HPDE6-E6E7 (cell line): ENCODE measurements around the gene PLOD2.

Source experiments
- DNase-seq: peaks from one replicate; pipeline ENCODE4 v3.0.0; 2011; ENCODE audit warnings: missing footprints; ENCODE audit errors: extremely low spot score

PLOD2 gene

GRCh38 chr3:146166415-146166821 lies 5.4 kb upstream of the PLOD2 start:
- DNase-seq, result no peak

DNA sequence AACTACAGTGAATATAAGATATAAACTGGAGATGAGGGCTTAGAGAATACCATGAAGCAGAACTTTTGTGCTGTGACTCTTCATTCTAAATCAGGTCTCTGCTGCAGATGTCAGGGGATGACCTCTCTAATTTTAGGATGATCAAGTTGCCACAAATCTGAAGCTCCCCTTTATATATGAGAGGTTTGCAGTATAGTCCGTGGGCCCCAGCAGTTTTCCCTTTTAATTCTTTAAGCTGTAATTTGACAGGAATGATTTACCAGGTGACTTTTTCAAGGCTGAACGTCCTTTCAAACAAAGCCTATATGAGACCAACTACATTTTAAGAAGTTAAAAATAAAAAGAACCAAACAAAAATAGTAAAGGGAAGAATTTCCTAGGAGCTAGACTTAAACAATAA lies 4.9 kb upstream of the PLOD2 start:
- no peak for DNase-seq

DNA sequence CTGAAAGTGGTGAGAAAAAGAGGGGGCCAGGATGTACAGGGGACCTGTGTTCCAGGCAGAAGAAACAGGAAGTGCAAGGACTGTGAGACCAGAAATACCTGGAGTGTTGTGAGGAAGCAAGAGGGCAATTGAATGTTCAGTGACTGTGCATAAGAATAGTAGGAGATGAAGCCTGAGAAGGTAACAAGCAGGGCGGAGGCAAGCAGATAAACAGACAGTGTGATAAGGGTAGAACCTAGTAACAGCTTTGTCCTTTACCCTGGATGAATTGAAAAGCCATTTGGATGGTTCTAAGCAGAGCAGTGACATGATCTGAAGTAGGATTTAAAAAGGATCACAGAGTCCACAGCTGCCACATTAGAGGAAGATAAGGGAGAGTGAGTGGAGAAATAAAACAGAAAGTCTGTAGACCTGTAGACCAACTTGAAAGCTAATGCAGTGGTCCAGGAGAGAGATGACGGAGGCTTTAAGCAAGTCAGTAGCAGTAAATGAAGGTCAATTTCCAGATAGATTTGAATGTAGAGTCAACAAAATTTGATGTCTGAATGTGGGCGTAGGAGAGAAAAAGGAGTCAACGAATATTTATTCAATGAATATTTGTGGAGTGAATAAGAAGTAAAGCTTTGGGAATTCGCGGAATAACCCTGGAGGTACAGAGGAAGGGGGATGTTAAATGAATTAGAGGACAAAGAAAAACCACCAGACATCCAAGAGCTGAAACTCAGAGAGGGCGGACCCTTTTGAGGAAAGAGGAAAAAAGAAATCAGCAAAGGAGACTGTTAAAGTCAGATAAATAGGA lies 4.2 kb upstream of the PLOD2 start:
- no peak for DNase-seq

- no peak for DNase-seq
Measured at GRCh38 chr3:146164506-146164905, 3.5 kb upstream of the PLOD2 start.

DNA sequence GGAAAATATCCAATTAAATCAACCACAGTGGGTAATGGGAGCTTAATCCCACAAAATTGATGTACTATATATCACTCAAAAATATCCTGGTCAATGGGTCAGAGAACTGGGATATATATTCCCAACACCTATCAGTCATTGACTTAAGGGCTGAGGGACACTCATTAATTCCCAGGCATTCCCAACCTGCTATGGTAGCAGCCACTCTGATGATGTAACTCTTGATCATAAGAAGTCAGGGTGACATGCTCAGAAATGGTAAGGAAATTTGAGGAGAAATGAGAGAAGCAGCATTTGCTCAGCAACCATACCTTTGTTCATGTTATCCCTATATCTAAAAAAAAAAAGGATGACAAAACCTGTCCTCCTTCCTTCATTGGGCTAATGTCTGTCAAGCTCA lies 3.1 kb upstream of the PLOD2 start:
- DNase-seq, result no peak

GRCh38 chr3:146163584-146163983 lies 2.6 kb upstream of the PLOD2 start:
- DNase-seq, result peak; percentile 61

GRCh38 chr3:146162561-146162960 lies 1.6 kb upstream of the PLOD2 start:
- no peak for DNase-seq

DNA sequence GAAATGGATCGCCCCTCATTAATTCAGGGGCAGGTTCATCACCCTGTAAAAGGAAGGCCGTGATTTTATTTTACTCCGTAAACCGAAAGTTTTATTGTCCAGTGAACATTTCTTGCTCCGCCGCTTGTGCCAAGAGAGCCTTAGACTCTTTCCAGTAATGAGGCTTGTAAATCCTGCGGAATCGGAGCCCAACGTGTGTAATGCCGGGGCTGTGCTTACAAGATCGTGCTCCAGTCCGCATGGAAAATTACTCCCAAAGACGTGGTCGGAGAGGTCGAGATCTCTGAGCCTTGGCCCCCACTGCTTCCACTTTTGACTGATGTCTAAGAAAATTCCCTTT lies 649 bp upstream of the PLOD2 start:
- DNase-seq, result no peak

GRCh38 chr3:146160321-146160963 lies 542 bp downstream of the PLOD2 start:
- peak; percentile 36 for DNase-seq

- no peak for DNase-seq
Measured at GRCh38 chr3:146159616-146160320, 1.2 kb downstream of the PLOD2 start.

DNA sequence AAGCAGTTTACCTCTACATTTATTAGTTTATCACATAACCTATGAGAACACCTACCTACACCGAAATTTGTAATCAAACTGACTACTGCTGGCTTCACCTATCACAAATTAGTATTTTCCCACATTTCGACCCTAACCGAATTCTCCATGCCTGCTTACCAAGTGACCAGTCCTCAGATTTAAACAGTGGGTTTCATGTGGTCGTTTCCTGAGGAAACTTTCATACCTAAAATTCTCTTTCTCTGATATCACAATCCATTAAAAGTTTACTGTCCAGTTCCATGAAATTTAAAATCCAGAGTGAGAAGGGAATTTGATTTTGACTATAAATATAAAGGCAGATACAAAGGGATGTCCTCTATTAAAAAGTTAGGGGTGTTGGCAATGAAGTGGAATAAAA lies 1.9 kb downstream of the PLOD2 start:
- DNase-seq, result no peak

DNA sequence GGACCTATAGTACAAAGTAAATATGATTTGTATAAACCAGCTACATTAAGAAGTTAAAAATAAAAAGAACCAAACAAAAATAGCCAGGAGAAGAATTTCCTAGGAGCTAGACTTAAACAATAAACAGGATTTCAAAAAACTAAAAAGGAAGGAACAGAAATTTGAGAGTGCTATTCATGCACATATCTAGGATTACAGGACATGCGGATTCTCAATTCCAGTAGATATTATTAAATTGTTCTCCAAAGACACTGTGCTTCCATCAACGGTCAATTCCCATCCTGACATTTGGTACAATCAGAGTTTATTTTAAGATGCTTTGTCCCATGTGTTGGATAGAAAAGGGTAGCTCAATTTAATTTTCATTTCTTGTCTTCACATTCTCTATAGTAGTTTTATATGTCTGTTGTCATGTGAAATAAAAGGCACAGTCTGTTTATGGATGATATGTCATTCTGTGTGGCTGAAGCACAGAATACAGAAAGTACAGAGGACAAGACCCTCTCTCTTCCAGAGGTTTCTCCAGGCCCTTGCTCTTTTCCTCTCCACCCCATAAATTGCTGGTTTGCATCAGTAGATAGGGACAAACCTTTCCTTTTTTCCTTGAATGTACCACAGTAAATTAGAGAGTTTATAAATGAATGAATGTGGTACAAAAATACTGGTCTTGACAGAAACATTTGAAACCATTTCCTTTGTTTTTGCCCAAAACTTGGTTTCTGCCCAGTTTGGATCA lies 3.5 kb downstream of the PLOD2 start:
- no peak for DNase-seq

DNA sequence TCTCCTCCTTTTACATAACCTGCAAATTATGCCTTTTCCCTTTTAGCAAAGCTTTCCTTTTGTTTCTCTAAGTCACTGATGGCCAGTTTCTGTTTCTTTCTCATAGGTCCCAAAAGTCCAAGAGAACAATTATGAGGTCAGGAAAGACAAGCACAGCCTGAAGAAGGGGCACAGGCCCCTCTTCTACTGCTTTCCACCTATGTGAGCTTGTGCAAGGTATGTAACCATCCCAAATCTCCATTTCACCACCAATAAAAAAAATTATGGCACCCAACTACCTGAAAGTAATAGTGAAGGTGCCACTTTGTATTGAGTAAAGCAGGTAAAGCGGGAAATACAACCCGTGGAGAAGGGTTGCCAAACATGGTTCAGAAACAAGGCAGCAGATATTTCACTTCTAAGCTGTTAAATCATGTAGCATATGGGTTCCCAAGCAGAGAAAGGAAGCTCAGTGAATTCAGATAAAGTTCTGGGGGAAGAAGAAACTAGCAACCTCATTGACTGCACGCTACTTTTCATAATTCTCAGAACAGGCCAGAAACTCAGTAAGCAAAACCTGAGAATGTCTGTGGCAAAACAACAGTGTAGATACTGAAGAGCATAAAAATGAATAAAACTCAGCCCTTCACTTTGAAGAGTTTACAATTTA lies 4.2 kb downstream of the PLOD2 start:
- no peak for DNase-seq

GRCh38 chr3:146156095-146156494 lies 4.9 kb downstream of the PLOD2 start:
- DNase-seq, result no peak

- DNase-seq, result no peak
Measured at GRCh38 chr3:146154995-146155394, 6.0 kb downstream of the PLOD2 start.

GRCh38 chr3:146154316-146154715 lies 6.7 kb downstream of the PLOD2 start:
- no peak for DNase-seq

DNA sequence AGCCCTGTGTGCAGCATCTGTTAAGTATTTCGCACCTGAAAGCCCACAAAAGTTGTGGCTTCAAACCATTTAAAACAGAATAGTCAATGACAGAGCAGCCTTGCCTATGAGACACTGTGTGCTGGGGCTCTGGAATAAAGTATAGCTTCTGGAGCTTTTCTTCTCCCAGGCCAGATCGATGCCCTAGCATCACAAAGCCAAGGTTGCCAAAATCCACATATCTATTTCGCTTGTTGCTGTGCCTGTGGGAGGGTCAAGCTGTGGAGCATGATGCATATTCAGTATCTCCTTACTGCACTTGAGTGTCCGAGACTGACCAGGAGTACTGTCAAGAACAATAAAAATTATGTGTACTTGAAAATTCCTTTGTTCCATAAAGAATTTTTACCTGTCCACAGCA lies 7.6 kb downstream of the PLOD2 start:
- no peak for DNase-seq

DNA sequence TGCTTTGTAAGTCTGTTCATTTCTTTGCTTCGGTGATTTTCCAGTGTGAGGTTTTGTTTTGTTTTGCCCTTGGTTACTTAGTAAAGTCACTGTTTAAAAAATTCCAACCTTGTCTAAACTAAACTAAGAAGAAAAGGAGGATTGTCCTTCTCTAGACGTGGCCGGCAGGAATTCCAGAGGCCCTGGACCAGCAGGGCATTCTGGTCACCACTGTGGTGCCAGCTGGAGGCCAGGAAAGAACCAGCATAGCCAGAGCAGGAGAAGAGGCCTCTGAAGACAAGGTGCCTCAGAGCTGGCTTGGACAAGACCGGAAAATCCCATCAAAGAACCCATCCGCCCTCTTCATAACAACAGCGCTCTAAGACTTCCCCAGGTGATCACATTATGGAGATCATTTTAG lies 8.2 kb downstream of the PLOD2 start:
- no peak for DNase-seq

DNA sequence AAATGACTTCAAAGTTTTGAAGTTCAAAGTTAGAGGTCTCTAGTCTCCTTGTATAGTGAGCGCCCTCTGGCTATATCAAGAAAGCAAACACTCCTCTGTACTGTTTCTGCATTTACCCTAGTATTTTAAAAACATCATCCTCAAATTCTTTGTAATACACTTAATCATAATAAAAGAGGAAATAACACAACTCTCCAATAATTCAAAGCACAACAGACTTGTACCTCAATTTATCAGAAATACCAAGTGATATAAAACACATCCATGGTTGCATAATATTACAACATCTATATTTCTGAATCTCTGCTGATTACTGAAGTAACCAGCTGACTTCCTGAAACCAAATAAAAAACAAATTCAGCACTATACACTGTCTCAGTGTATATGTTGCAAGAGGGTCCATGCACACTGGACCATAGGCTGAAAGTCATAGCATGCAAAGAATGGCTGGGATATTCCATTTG lies 12.5 kb downstream of the PLOD2 start:
- DNase-seq, result no peak

GRCh38 chr3:146145642-146146041 lies 15.3 kb downstream of the PLOD2 start:
- no peak for DNase-seq

- DNase-seq, result no peak
Measured at GRCh38 chr3:146142757-146143156, 18.2 kb downstream of the PLOD2 start.
